PC-9 (cell line): ENCODE results near the gene C6orf15. TPM values are rescaled to one million over a fixed set of nuclear protein-coding genes. Genes with fewer than 3 reads are reported as not detected.

Experiments
- BruUV-seq: library from RNA; stranded (reverse); fragments of 400-500 nt; replicated peaks from 2 replicates; lab custom pipeline; 2021; lab: Mats Ljungman, UMichigan
- CTCF ChIA-PET: fragments of 300-600 bp; sonication (Branson Sonifier 250); formaldehyde crosslinking; loops from one replicate; lab custom pipeline; 2022; ENCODE audit warnings: antibody characterized with exemption; lab: Charles Lee
- POLR2A ChIA-PET: fragments of 300-600 bp; sonication (Branson Sonifier 250); formaldehyde crosslinking; loops from one replicate; lab custom pipeline; 2022; ENCODE audit warnings: antibody characterized with exemption; ENCODE audit not compliant: unreplicated experiment; lab: Charles Lee
- DNase-seq, 2 experiments: peaks; one replicate each; pipeline versions ENCODE4 v3.0.0 to v3.0.0-alpha.2; 2015 to 2022; ENCODE audit warnings: mixed read lengths in 1 of 2
- H2AFZ ChIP-seq: fragments of 200-600 bp; sonication (generic); 2 replicates; pipeline ENCODE4 v1.8.1; 2017; ENCODE audit warnings: antibody characterized with exemption
- H3F3A ChIP-seq: fragments of 200-600 bp; sonication (generic); 2 replicates; pipeline ENCODE4 v1.8.1; 2017; ENCODE audit warnings: antibody characterized with exemption, mild to moderate bottlenecking, low read depth; ENCODE audit not compliant: insufficient read depth
- H3K27ac ChIP-seq: fragments of 200-600 bp; sonication (generic); 2 replicates; pipeline ENCODE4 v1.6.1; 2016; ENCODE audit warnings: mixed run types
- H3K27me3 ChIP-seq: fragments of 200-600 bp; sonication (generic); 2 replicates; pipeline ENCODE4 v1.6.1; 2016; ENCODE audit warnings: low read depth, mixed run types; ENCODE audit not compliant: insufficient read depth
- H3K36me3 ChIP-seq: fragments of 200-600 bp; sonication (generic); 2 replicates; pipeline ENCODE4 v1.6.1; 2016; ENCODE audit warnings: low read depth, mixed run types
- H3K4me1 ChIP-seq: fragments of 200-600 bp; sonication (generic); replicated peaks from 2 replicates; pipeline ENCODE4 v1.6.1; 2016; ENCODE audit warnings: mixed run types; ENCODE audit not compliant: insufficient read depth
- H3K4me2 ChIP-seq: fragments of 200-600 bp; sonication (generic); 2 replicates; pipeline ENCODE4 v1.6.1; 2017; ENCODE audit warnings: mixed run types
- H3K4me3 ChIP-seq: fragments of 200-600 bp; sonication (generic); 2 replicates; pipeline ENCODE4 v1.6.1; 2016; ENCODE audit warnings: mixed run types
- H3K79me2 ChIP-seq: fragments of 200-600 bp; sonication (generic); 2 replicates; pipeline ENCODE4 v1.6.1; 2017; ENCODE audit warnings: low read depth, mixed run types
- H3K9me2 ChIP-seq: fragments of 200-600 bp; sonication (generic); 2 replicates; pipeline ENCODE4 v1.8.1; 2017; ENCODE audit warnings: mild to moderate bottlenecking; ENCODE audit not compliant: insufficient read depth
- H3K9me3 ChIP-seq: fragments of 200-600 bp; sonication (generic); 2 replicates; pipeline ENCODE4 v1.8.1; 2016; ENCODE audit warnings: low read depth; ENCODE audit not compliant: insufficient read depth
- H4K20me1 ChIP-seq: fragments of 200-600 bp; sonication (generic); 2 replicates; pipeline ENCODE4 v1.8.1; 2017; ENCODE audit not compliant: insufficient read depth
- CTCF ChIP-seq: fragments of 200-600 bp; sonication (generic); conservative IDR thresholded peaks from 2 replicates; pipeline ENCODE4 v1.6.1; 2017; ENCODE audit warnings: mixed run types, antibody characterized with exemption, mild to moderate bottlenecking, moderate library complexity
- EZH2 ChIP-seq: fragments of 200-600 bp; sonication (generic); IDR thresholded peaks from 2 replicates; pipeline ENCODE4 v1.8.0; 2017; ENCODE audit warnings: antibody characterized with exemption, low read depth
- intact Hi-C: fragments of 100-400 bp; cut with micrococcal nuclease; formaldehyde crosslinking; loops from one replicate; pipeline ENCODE4 v1.10.0; 2022; ENCODE audit not compliant: unreplicated experiment
- total RNA-seq: library from RNA; stranded (reverse); gene quantifications from 2 replicates; pipeline ENCODE4 v1.2.3, GENCODE V29; 2021

C6orf15 gene
- total RNA-seq, 1 experiment from 2014 or later = 21.6 TPM

GRCh38 chr6:31125162-31125561 lies 12.8 kb upstream of the C6orf15 start:
- Histone ChIP-seq H3K4me1 (peaks cover 15% of the 10 kb centered on the region), H3F3A (no peaks in the 10 kb centered on the region), H3K36me3 (no peaks in the 10 kb centered on the region), H3K9me2 (no peaks in the 10 kb centered on the region), H3K27ac (no peak overlapping the region), H3K79me2 (no peaks in the 10 kb centered on the region), H2AFZ (no peak overlapping the region), H3K4me3 (no peak overlapping the region), H4K20me1 (no peaks in the 10 kb centered on the region; the same call in 1 of the 2 replicates), H3K4me2 (peak overlapping the region; percentile 42; the same call in 1 of the 2 replicates), H3K9me3 (no peaks in the 10 kb centered on the region), H3K27me3 (no peaks in the 10 kb centered on the region)
- intact Hi-C loops = loop anchor here (5.0 kb wide), 1 partner anchor 53 kb away; no protein-coding TSS in a partner anchor
- no peak for TF ChIP-seq CTCF
- TF ChIP-seq EZH2 = no peak
- peak in 1 of 2 experiments; percentile 73 for DNase-seq
- CTCF ChIA-PET = interaction anchor here (0.6 to 1.2 kb wide), 4 partner anchors 10 to 68 kb away, joined by 3 to 4 read pairs (median 4); no protein-coding TSS in a partner anchor
- BruUV-seq = no TSS peak
- POLR2A ChIA-PET = no interaction called here

DNA sequence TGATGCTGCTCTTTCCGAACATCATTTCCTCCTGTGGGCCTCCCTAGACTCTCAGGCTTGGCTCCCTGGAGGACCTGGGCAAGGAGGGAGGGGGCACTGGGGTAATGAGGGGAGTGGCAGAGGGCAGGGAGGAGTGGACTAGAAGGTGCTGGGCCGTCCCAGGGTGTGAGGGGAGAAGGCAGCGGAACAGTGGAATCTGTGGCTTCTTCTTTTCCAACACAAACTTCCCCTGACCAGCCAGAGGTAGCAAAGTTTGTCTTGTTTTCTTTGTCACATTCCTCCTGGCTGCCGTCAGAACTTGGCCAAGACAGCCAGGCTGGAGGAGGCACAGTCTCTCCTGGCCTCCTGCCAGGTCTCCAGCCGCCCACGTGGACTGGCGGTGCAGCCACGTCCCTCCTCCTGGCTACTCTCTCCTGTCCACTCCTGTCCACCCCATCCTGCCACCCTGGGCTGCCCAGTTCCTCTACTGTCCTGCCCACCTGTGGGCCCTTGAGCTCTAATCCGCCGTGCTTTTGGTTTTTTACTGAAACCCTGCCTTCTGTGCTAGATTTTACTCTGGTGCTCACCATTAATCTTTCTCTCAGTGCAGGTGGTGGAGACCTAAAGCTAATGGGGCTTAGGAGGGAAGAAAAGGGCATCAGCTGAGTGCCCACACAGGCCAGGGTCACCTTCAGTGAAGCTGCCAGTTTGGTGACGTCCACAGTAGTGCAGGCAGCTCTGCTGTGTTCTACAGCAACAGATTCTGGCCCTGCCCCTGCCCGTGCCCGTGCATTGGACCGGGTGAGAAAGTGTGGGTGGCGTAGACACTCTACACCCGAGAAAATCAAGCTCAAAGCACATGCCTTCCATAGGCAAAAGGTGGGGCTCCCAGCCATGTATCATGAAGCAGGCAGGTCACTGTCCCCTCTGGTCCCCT lies 10.7 kb upstream of the C6orf15 start:
- no peak overlapping the region for H3K4me3 ChIP-seq
- H3K27ac ChIP-seq = no peak overlapping the region
- H3K4me2 ChIP-seq = no peak overlapping the region
- ChIA-PET POLR2A (interaction anchor here (0.6 kb wide), 1 partner anchor 532 kb away, joined by 16 read pairs; no protein-coding TSS in a partner anchor), CTCF (no interaction called here)
- no peaks in the 10 kb centered on the region; the same call in 1 of the 2 replicates for H4K20me1 ChIP-seq
- no peaks in the 10 kb centered on the region for H3K79me2 ChIP-seq
- no peak overlapping the region for H2AFZ ChIP-seq
- no peaks in the 10 kb centered on the region for H3K27me3 ChIP-seq
- no peaks in the 10 kb centered on the region for H3K9me3 ChIP-seq
- peak in 1 of 2 experiments; percentile 30 for DNase-seq
- peaks cover 15% of the 10 kb centered on the region for H3K4me1 ChIP-seq
- no peaks in the 10 kb centered on the region for H3F3A ChIP-seq
- no peaks in the 10 kb centered on the region for H3K36me3 ChIP-seq
- no peaks in the 10 kb centered on the region for H3K9me2 ChIP-seq
- no peak for TF ChIP-seq EZH2
- no peak for TF ChIP-seq CTCF
- BruUV-seq = no TSS peak
- intact Hi-C loops = no loop called here

DNA sequence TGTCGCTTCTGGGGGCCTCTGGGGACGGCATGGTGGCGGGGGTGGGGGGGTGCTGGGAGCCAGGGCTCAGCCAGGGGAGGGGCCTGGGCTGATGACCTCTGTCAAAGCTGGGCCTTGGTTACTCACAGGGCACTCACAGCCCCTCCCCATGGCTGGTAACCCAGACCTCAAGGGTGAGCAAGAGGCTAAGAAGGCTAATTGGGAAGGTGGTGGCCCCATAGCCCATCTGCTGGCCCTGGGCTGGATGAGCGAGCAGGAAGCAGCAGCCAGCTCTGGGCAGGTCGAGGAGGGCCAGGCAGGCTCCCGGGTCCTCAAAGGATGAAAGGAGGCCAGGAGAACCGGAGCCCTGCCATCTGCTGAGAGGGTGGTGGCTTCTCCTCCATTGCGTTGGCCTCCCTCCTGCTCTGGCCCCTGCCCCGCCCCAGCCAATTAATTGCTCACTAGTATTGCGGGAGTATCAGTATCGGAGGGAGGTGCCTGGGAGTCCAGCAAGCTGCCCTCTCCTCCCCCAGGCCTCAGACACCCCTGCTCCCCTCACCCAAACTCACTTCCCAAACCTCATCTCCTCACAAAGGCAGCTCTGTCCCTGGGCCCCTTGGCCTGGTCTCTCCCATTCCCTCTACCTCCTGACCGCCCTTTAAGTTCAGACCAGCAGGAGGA lies 8.9 kb upstream of the C6orf15 start:
- CTCF ChIA-PET = interaction anchor here (0.6 kb wide), 1 partner anchor 430 kb away, joined by 6 read pairs; no protein-coding TSS in a partner anchor
- intact Hi-C loops = no loop called here
- TF ChIP-seq CTCF (no peak), EZH2 (no peak)

More for the DNA sequence above, 8.9 kb upstream of the C6orf15 start:
- Histone ChIP-seq H3K4me3 (no peak overlapping the region), H3K36me3 (no peaks in the 10 kb centered on the region), H4K20me1 (no peaks in the 10 kb centered on the region; the same call in 1 of the 2 replicates), H3F3A (no peaks in the 10 kb centered on the region), H3K4me1 (peaks cover 15% of the 10 kb centered on the region), H3K27me3 (no peaks in the 10 kb centered on the region), H3K4me2 (no peak overlapping the region), H3K27ac (no peak overlapping the region), H3K79me2 (peaks cover 8% of the 10 kb centered on the region; the same call in 1 of the 2 replicates), H2AFZ (no peak overlapping the region), H3K9me2 (no peaks in the 10 kb centered on the region), H3K9me3 (no peaks in the 10 kb centered on the region)
- BruUV-seq = no TSS peak
- no peak for DNase-seq
- POLR2A ChIA-PET = no interaction called here
